ENCODE data around the gene ATP13A2. TPM values are rescaled to one million over a fixed set of nuclear protein-coding genes. Genes with fewer than 3 reads are reported as not detected.

The ATP13A2 gene
- polyA plus RNA-seq, 4 donors, result 28.8 to 37.8 (median 31.1) TPM

DNA sequence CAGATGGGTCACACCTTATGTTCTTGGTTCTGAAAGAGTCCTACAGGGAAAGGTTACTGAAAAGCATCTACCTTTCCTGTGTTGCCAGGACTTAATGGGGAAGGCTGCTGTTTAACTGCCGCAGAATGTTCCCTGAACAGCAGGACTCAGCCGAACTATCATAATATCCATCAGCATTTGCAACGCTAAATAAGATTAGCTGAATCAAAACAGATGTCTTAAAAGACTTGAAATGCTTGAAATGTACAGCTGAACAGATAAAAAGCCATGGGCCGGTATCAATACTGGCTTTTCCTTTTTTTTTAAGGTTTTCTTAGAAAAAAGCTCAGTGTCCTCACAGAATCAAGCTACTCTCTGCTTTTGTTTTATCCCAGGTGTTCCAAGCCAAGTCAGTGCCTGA lies 19.7 kb upstream of the ATP13A2 start:
- no peak for DNase-seq (ENCODE audit: low read depth in 4 of 4, low spot score in 3 of 4)

DNA sequence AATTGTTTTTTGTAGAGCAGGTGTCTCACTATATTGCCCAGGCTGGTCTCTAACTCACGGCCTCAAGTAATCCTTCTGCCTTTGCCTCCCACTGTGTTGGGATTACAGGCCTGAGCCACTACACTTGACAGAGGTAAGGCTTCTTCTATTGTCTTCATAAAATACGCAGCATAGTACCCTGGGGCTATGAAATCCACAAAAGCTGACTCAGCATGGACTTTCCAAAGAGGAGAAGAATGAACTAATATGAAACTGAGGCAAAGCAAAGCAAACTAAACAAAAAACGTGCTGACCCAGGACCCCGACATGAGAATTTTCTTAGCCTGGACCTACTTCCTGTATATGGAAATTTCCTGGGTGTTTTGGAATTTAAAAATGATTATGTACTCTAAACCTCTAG lies 18.5 kb upstream of the ATP13A2 start:
- DNase-seq (ENCODE audit: low read depth in 4 of 4, low spot score in 3 of 4), result no peak

DNA sequence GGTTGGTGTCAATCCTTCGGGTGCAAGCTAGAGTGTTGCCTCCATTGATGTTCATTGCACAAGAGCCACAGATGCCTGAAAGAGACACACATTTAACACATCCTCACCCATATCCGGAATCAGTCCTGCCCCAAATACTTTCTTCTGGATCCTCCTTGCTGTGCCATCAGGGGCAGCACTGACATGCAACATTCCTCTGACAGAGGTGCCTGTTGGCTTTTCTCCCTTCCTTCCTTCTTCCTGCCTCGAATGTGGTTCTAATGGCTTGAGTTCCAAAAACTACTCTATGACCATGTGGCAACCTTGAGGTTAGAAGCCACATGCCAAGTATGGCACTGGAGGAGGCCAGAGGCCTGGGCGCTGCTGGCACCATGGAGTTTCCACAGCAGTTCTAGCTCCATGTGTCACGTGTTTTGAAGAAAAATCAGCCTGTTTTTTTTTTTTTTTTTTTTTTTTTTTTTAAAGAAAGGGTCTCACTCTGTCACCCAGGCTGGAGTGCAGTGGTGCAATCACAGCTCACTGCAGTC lies 17.0 kb upstream of the ATP13A2 start:
- no peak for DNase-seq (ENCODE audit: low read depth in 4 of 4, low spot score in 3 of 4)

DNA sequence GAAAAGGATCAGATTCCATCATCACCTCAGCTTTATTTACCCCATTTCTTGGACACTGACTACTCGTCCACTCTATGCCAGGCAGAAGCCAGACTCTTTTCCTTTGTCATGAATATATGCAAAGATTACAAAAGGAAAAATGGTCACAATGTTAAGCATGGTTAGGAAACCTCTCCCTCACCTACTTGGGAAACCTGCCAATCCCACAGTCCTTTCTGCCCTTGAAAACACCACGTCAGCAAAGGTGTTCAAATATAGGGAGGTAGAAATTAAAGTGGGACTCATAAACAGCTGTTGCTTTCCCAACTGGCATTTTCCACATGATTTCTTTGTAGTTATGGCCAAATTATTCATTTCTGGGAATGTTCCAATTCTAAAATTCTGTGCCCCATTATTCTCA lies 16.2 kb upstream of the ATP13A2 start:
- DNase-seq (ENCODE audit: low read depth in 4 of 4, low spot score in 3 of 4), result no peak

DNA sequence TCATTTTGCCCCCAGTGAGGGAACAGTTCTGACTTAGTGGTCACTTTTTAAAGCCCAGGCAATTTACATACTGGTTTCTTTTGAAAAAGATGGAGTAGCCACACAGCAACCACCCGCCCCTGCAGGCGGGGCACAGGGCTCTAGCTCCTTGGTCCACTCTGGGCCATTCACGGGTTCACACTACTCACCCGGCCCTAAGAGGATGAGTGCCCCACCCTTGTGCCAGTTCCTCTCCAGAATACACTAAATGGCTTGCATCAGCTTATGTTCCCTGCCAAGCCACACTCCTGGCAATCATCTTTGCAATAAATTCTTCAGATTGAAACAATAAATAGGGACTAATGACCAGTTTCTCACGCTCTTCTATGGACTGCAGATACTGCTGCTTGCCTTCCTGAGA lies 15.7 kb upstream of the ATP13A2 start:
- no peak for DNase-seq (ENCODE audit: low read depth in 4 of 4, low spot score in 3 of 4)

DNA sequence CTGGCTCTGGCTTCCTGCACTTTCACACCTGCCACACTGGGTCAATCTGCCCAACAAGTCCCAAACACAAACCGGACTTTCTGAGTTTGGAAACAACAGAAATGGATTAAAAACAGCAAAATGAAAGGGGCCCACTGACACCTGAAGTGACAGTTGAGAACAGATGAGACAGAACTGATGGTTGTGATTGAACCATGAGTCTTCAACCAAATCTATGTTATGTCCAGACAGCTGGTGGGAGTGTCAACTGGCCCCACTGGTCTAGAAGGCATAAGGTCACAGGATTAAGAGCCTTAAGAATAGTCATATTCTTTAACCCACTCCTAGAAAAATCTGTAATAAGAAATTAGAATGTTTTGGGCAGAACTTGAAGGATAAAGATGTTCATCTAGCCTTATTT lies 13.0 kb upstream of the ATP13A2 start:
- no peak for DNase-seq (ENCODE audit: low read depth in 4 of 4, low spot score in 3 of 4)

DNA sequence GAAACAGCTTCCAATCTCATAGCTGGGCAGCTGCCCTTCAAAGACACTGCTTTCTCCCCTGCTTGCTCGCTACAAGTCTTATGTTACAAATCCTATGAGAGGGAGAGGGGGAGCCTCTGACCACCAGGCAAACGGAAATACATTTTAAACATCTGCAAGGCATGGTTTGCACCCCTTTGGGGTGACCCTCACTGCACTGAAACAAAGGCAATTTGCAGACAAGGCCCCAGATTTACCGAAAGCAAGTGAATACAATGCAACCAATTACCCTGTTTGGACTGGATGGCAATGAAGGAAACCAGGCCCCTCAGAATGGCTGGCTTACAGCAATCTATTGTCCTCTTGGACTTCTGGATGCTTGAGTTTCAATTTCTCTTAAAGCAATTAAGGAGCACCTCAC lies 11.8 kb upstream of the ATP13A2 start:
- DNase-seq (ENCODE audit: low read depth in 4 of 4, low spot score in 3 of 4), result no peak

DNA sequence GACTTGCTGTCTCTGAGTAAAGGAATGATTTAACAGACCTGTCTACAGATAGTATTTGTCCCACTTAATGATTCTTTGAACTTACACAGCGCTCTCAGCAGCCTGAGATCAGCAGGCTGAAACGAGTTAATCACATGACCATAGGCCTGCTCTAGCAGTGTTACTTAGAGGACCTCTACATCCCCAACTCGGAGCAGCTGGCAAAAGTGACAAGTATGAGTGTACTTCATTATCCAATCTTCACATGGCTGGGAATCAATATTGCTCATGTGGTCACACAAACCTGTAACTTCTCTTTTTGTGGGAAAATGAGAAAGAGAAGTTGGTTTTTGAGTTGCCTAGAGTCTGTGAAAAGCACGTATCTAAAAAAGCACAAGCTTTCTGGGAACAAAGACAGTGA lies 11.4 kb upstream of the ATP13A2 start:
- no peak for DNase-seq (ENCODE audit: low read depth in 4 of 4, low spot score in 3 of 4)

DNA sequence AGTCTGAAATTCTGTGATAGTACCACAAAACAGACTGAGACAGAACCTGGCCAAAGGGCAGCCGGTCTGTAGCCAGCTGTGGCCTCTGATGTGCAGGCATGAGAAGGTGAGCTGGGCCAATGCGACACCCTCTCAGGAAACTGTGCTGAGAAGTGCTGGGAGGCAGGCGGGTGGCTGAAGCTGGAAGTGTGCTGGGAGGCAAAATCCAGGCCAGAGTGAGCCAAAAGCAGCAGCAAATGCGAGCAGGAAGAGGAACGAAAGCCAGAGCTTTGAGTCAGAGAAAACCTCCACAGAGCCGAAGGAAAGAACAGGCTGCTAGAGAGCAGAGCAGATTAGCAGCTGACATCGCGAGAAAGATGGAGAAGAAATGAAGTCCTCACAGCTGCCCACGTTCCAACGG lies 10.2 kb upstream of the ATP13A2 start:
- no peak for DNase-seq (ENCODE audit: low read depth in 4 of 4, low spot score in 3 of 4)

DNA sequence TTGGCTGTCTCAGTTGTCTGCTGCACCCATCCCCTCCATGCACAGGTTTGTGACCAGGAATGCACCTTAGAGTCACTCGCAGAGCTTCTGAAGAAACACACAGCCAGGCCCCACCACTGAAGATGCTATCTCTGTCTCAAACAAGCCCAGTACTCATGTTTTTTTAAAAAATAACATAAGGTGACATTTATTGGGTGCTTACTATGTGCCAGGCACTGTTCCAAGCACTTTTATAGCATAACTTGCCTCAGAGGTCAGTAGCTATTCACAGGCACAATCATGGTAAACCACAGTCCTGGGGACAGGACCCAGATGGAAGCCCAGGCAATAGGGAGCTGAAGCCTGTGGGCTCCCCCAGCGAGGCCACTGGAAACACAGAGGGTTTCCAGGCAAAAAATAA lies 8.8 kb upstream of the ATP13A2 start:
- DNase-seq (ENCODE audit: low read depth in 4 of 4, low spot score in 3 of 4), result no peak

DNA sequence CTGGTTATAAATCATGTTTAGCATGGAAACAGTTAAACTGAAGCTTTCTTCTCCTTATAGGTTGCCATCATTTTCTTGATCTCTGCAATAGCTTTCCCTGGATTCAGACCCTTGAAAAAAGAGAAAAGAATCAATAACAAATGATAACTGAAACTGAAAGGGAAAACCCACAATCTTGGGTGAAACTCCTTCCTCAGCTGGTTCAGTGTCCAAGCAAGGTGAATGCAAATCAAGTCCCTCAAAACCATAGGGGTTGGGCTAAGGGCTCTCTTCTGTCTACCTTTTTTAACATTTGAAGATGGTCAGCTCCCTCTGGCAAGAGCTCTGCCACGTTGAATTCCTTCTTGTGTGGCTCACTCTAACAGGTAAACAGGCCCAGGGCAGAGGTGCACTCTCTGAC lies 7.1 kb upstream of the ATP13A2 start:
- DNase-seq (ENCODE audit: low read depth in 4 of 4, low spot score in 3 of 4), result no peak

DNA sequence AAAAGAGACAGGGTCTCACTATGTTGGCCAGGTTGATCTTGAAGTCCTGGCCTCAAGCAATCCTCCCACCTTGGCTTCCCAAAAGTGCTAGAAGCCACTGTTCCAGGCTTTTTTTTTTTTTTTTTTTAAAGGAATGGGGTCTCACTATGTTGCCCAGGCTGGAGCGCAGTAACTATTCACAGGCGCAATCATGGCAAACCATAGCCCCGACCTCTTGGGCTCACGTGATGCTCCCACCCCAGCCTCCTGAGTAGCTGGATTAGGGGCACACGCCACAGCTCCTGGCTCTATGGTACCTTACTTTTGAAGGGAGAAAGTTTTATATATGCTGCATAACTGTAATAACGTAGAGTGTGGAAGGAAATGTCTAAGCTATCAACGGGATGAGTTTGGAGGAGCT lies 5.7 kb upstream of the ATP13A2 start:
- DNase-seq (ENCODE audit: low read depth in 4 of 4, low spot score in 3 of 4), result no peak

DNA sequence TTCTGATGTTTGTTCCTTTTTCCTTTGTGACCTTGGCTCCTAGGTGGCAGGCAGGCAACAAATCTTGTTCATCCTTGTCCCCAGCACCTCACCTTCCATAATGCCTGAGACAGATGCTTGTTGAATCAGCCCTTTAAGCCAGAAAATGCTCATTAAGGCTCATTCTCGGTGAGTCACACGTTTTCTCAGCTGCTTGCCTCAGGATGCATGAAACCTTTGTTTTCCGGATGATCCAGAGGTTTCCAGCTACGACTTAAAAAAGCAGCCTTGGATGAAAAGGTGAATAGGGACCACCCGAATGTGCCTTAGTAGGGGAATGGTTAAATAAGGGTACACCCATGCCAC lies 4.6 kb upstream of the ATP13A2 start:
- DNase-seq (ENCODE audit: low read depth in 4 of 4, low spot score in 3 of 4), result no peak

DNA sequence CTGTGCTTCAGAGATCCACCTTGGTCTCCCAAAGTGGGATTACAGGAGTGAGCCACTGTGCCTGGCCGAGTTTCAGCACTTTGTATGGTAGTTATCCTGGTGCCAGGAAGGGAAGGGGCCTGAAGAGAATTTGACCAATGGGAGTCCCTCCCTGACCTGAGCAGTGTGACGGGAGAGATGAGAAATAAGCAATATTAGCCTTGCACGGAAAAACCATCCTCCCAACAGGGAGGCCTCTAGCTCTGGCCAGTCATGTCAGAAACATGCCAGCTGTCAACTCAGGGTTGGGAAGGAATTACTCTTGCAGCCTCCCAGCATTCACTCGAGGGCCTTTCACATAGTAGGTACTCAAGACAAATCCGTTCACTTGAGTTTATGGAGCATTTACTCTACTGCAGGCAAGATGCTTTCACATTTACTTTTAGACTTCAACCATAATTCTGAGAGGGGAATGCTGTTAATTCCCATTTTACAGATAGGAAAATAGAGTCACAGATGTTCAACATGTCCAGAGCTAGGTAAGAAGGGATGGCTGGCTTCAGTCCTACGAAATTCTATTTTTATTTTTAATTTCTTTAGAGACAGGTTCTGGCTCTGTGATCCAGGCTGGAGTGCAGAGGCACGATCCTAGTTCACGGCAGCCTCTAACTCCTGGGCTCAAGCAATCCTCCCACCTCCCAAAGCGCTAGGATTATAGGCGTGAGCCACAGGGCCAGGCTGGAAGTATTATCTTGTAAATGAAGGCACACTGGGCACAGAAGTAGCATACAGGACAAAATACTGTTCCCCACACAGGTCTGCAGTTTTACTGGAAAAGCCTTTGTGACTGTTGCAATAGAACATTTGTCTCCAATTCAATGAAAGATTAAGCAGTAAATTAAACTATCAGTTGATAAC lies 3.2 kb upstream of the ATP13A2 start:
- DNase-seq (ENCODE audit: low read depth in 4 of 4, low spot score in 3 of 4), result no peak

DNA sequence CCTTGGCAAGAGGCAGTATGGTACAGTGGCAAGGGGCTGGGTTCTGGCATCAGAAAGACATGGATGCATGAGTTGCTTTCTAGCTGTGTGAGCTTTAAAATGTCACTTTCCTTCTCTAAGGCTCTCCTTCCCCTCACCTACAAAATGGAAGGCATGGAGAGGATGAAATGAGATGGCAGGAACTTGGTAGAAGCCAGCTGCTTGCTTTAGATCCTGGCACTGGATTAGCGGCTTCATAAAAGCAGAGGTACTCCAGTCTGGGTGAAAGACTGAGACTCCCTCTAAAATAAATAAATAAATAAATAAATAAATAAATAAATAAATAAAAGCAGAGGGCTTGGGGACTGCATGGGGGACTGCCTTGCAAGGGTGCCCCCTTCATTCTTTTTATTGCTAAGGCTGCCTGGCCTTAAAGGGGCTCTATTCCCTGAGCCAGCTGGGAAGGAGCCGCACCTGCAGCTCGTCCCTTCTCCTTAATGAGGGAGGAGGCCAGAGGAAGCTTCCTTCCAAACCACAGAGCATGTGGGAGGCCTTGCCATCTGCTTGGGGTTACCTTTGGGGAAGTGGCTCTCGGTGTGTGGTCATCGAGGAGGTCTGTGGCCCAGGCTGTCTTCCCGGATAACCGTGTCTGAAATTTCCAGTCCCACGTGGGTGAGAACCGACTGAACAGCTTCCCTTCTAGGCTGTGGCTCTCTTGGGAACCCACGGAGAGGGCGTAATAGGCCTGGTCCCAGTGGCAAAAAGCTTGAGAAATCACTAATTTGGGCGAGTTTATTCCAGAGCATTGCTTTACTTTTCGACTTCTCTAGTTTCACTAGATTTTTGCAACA lies 2.0 kb upstream of the ATP13A2 start:
- no peak for DNase-seq (ENCODE audit: low read depth in 4 of 4, low spot score in 3 of 4)

DNA sequence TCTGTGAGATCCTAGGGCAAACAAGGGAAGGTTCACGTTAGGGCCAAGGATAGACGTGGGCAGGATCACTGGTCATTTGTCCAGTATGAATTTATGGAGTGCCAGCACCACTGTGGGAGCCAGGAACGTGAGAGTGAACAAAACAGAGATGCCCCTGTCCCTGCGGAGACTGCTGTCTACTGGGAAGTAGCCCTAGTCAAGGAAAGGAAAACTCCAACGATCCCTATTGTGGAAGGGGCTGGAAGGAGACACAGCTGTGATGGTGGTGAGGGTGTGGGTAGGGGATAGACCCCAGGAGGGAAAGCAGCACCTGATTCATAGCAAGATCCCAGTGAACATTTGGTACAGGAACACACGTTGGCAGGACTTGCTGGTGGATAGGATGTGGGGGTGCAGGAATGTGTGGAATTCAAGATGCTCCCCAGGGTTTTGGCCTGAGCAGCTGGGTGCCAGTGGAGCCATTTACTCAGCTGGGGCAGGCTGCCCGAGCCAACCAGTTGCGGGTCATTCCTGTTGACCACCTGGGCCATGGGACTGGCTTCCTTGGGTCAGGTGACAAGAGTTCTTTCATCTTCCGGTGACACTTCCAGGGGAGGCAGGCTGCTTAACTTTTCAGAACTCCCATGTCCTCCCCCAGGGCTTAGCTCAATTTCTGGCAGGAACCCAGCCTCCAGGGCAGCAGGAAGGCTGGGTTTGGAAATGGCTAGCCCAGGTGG lies 1.2 kb upstream of the ATP13A2 start:
- no peak for DNase-seq (ENCODE audit: low read depth in 4 of 4, low spot score in 3 of 4)

DNA sequence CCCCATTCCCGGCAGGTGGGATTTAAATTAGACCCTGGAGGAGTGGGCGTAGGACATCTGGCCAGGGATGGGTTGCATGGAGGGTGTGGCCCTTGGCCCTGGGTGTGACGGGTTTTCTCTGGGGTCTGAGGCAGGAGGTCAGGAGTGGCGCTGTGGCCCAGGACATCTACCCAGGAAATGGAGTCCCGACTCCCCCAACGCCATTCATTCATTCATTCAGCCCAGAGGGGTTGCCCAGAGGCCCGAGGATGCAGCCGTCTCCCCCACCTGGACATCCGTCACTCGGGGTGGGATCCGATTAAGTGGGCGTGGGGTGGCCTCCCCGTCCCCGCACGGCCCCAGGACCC lies 663 bp downstream of the ATP13A2 start:
- no peak for DNase-seq (ENCODE audit: low read depth in 4 of 4, low spot score in 3 of 4)

DNA sequence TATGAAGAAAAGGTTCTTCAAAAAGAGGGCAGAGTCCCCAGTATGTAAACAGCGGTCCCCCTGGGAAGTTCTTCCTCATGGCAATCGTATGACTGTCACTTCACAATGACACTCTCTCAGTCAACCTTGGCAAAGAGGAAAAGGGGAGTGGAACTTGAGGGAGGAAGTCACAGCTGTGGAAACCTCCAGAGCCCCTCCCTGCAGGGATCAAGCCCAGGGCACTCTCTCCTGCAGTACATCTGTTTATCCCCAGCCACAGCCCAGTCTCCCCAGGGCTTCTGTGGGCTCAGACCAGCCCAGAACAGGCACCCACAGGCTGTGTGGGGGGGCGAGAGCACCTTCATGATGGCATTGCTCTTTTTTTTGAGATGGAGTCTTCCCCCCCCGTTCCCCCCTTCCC lies 2.0 kb downstream of the ATP13A2 start:
- no peak for DNase-seq (ENCODE audit: low read depth in 4 of 4, low spot score in 3 of 4)

DNA sequence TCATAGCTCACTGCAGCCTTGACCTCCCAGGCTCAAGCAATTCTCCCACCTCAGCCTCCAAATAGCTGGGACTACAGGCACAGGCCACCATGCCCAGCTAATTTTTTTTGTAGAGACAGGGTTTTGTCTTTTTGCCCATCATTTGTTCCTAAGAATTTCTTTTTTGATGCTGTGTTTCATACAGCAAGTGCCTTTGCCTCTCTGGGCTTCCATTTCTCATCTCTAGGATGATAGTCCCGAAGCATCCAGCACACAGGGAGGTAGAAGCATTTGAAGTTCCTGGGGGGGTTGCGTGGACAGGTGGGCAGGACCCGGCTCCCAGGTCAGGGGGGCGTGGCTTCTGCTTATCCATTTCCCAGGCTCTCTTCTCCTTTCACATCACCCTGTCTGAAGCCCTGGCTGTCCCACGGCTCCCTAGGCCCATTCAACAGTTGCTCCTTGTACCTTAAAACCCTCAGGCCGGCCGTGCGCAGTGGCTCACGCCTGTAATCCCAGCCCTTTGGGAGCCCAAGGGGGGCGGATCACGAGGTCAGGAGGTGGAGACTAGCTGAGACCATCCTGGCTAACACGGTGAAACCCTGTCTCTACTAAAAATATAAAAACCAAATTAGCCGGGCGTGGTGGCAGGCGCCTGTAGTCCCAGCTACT lies 3.4 kb downstream of the ATP13A2 start:
- DNase-seq (ENCODE audit: low read depth in 4 of 4, low spot score in 3 of 4), result no peak

DNA sequence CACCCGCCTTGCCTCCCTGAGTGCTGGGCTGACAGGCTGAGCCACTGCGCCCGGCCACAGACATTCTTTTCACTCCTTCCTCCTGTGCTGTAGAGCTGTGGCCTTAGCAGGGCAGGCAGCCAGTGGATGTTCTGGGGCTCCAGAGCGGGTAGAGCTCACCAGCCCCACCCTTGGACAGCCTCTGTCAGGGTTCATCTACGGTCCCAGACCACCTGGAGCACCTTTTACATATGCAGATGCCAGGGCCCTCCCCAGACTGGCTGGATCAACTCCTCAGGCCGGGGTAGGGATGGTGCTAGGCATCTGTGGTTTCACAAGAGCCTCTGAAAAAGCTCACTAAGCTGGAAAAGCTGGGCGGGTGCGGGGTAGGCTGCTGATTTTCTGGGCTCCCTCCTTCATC lies 4.6 kb downstream of the ATP13A2 start:
- DNase-seq (ENCODE audit: low read depth in 4 of 4, low spot score in 3 of 4), result no peak

DNA sequence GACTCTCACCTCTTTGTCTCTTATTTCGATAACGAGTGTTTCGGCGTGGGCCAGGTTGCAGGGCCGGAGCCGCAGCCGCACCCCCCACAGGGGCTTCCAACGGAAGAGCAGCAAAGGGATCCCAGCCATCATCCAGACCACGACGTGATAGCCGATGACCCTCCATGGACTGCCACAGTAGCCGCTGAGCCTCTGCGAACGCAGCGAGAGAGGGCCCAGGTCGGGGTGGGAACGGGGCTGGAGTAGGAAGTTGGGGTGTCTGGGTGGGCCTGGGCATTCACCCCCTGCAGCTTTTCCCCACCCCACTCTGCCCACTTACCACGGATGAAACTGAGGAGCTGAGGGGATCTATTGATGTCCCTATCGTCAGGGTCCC lies 6.4 kb downstream of the ATP13A2 start:
- DNase-seq (ENCODE audit: low read depth in 4 of 4, low spot score in 3 of 4), result no peak

Data from right renal pelvis (tissue), 4 donors.